ENCODE data around the gene SH3BP5.

Gene SH3BP5

DNA sequence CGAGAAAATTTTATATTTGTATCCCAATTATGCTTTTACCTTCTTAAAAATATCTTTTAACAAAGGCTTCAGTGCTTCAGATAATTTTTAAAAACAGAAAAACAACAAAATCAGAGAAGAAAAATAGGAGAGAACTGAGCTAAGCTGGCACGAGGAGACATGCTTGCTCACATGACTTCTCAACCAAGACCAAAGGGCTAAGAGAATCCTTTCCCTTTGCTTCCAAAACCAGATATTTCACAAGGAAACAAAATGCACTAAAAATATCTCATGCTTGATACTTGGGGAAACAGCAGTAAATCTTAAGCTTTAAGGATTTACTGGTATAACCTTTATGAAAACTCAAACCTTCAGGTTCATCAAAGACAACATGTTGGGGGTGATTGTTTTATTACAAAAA lies 67.9 kb downstream of the SH3BP5 start:
- TF ChIP-seq, protein P1, sequence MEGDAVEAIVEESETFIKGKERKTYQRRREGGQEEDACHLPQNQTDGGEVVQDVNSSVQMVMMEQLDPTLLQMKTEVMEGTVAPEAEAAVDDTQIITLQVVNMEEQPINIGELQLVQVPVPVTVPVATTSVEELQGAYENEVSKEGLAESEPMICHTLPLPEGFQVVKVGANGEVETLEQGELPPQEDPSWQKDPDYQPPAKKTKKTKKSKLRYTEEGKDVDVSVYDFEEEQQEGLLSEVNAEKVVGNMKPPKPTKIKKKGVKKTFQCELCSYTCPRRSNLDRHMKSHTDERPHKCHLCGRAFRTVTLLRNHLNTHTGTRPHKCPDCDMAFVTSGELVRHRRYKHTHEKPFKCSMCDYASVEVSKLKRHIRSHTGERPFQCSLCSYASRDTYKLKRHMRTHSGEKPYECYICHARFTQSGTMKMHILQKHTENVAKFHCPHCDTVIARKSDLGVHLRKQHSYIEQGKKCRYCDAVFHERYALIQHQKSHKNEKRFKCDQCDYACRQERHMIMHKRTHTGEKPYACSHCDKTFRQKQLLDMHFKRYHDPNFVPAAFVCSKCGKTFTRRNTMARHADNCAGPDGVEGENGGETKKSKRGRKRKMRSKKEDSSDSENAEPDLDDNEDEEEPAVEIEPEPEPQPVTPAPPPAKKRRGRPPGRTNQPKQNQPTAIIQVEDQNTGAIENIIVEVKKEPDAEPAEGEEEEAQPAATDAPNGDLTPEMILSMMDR (IDR thresholded peaks at IDR 0.05; ENCODE audit: borderline replicate concordance, control extremely low read depth, extremely low read depth, insufficient read depth, missing control alignments): no peak
- DNase-seq (ENCODE audit: low spot score): no peak
- in situ Hi-C loops (cut with MboI; ENCODE audit: low sequenced_read_pairs, unreplicated experiment): loop anchor here (10.0 kb wide), 1 partner anchor 290 kb away; no protein-coding TSS in a partner anchor

DNA sequence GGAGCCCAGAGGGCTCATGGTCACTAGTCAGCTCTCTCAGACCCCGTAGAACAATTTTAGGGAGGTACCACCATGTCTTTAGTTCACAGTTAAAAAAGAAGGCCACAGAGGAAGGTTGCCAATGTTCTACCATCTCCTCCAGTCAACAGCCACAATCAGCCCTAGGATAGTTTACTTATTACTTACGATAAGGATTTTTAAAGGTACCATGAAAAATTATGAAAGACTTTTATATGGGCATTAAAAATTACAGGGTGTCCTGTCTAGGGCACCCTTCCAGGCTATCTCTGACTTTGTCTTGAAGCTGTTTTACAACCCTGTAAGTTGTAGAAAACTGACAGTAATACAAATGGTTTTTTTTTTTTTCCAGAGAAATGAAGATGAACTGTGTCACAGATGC lies 68.5 kb downstream of the SH3BP5 start:
- no peak for DNase-seq (ENCODE audit: low spot score)
- in situ Hi-C loops (cut with MboI; ENCODE audit: low sequenced_read_pairs, unreplicated experiment): loop anchor here (10.0 kb wide), 1 partner anchor 291 kb away; no protein-coding TSS in a partner anchor
- TF ChIP-seq, protein P1 (IDR thresholded peaks at IDR 0.05; ENCODE audit: borderline replicate concordance, control extremely low read depth, extremely low read depth, insufficient read depth, missing control alignments): no peak

DNA sequence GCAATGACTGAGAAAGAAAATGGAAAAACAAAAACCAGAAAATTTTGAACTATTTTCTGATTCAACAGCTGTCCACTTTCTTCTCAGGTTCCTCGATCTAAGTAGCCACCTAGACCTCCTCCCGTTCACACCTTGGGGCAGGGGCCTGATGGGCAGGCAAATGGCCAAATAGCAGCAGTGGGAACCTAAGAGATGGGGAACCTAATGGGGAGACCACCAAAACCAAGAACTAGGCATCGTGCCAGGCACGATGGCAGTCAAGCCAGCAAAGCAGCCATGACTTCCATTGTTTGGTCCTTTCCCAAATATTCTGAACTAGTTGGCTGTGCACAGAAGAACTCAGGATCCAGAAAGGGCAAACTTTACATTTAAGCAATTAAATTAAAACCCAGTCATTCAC lies 69.3 kb downstream of the SH3BP5 start:
- TF ChIP-seq, protein P1 (IDR thresholded peaks at IDR 0.05; ENCODE audit: borderline replicate concordance, control extremely low read depth, extremely low read depth, insufficient read depth, missing control alignments): no peak
- no peak for DNase-seq (ENCODE audit: low spot score)
- in situ Hi-C loops (cut with MboI; ENCODE audit: low sequenced_read_pairs, unreplicated experiment): loop anchor here (10.0 kb wide), 1 partner anchor 292 kb away; no protein-coding TSS in a partner anchor

DNA sequence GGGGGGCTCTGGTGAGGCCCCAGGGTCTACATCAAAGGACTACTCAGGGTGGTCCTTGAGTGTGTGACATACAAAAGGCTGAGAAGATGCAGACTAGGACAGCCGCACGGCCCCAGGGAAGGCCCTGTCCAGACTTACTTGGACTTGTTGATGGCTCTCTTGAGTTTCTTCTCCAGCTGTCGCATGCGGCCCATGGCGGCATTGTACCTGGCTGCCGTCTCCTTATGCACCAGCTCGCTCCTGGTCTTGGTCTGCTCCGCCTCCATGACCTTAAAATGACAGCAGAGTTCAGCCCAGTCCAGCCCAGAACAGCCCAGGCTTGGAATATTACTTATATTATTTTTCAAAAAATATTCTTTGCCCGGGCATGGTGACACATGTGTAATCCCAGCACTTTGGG lies 70.4 kb downstream of the SH3BP5 start:
- TF ChIP-seq, protein P1 (IDR thresholded peaks at IDR 0.05; ENCODE audit: borderline replicate concordance, control extremely low read depth, extremely low read depth, insufficient read depth, missing control alignments): no peak
- no peak for DNase-seq (ENCODE audit: low spot score)
- in situ Hi-C loops (cut with MboI; ENCODE audit: low sequenced_read_pairs, unreplicated experiment): loop anchor here (10.0 kb wide), 1 partner anchor 293 kb away; no protein-coding TSS in a partner anchor

DNA sequence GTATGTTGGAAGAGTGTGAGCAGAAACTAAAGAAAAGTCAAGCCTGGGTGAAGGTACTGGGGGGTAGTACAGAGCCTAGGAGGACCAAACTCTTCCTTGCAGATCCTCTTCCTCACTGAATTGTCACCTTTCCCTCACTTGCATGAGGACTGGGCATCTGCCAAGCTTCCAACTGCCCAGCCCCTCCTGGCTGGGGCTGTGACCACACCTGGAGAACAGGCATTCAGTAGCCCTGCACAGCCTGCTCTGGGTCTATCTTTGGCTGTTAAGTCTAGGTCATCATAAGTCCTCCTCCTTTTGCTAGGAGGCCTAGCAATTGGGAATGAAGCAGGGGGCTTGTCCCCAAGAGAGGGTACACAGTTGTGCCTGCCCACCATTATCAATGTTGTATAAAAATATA lies 71.1 kb downstream of the SH3BP5 start:
- no peak for DNase-seq (ENCODE audit: low spot score)
- in situ Hi-C loops (cut with MboI; ENCODE audit: low sequenced_read_pairs, unreplicated experiment): loop anchor here (10.0 kb wide), 1 partner anchor 294 kb away; no protein-coding TSS in a partner anchor
- TF ChIP-seq, protein P1 (IDR thresholded peaks at IDR 0.05; ENCODE audit: borderline replicate concordance, control extremely low read depth, extremely low read depth, insufficient read depth, missing control alignments): no peak

DNA sequence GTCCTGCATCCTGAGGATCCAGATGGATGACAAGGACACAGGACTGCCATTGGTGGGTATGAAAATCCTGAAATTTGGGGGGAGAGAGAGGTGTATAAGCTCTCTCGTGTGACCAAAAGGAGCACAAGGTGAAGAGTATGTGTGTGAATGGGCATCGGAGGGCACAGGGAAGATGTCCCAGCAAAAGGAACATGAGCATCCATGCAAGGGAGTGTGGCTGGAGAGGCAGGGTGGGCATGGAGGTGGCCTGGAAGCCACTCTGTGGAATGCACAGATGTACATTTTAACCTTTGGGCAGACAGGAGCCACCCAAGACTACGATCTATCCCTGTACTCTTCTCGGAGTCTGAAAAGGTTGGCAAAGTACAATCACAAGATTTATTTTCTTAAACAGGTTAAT lies 71.9 kb downstream of the SH3BP5 start:
- no peak for DNase-seq (ENCODE audit: low spot score)
- TF ChIP-seq, protein P1 (IDR thresholded peaks at IDR 0.05; ENCODE audit: borderline replicate concordance, control extremely low read depth, extremely low read depth, insufficient read depth, missing control alignments): no peak
- in situ Hi-C loops (cut with MboI; ENCODE audit: low sequenced_read_pairs, unreplicated experiment): loop anchor here (10.0 kb wide), 1 partner anchor 294 kb away; no protein-coding TSS in a partner anchor
